ENCODE measurements around the gene LDLRAD4.

LDLRAD4 gene

GRCh38 chr18:13403786-13404549 lies 185.4 kb downstream of the LDLRAD4 start:
- no peak for DNase-seq (ENCODE audit: low read depth, low spot score)

DNA sequence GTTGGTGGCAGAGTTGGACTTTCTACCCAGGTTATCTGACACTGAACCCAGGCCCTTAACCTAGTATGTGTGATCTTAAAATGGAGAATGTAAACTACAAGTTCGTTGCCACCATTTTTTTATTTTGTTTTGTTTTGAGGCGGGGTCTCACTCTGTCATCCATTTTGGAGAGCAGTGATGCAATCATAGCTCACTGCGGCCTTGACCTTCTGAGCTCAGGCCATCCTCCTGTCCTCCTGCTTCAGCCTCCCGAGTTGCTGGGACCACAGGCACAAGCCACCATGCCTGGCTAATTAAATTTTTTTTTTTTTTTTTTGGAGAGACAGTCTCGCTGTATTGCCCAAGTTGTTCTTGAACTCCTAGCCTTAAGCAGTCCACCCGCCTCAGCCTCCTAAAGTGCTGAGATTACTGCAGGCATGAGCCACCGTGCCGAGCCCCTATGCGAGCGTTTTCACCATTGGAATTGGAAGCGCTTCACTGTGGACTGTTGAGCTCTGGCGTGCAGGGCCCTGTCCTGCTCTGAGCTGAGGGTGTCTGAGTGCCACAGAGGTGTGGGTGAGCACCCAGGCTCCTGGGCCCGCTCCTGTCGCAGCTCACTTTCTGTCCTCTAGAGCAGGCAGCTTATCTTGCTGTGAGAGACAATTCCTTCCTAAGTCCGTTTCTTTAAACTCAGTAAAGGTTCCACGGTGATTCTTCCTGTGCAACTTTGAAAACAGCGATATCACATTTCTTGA lies 186.9 kb downstream of the LDLRAD4 start:
- DNase-seq (ENCODE audit: low read depth, low spot score), result no peak

- no peak for DNase-seq (ENCODE audit: low read depth, low spot score)
Measured at GRCh38 chr18:13406049-13406615, 187.6 kb downstream of the LDLRAD4 start.

GRCh38 chr18:13406736-13407135 lies 188.2 kb downstream of the LDLRAD4 start:
- no peak for DNase-seq (ENCODE audit: low read depth, low spot score)

GRCh38 chr18:13407484-13407883 lies 188.9 kb downstream of the LDLRAD4 start:
- no peak for DNase-seq (ENCODE audit: low read depth, low spot score)

- no peak for DNase-seq (ENCODE audit: low read depth, low spot score)
Measured at GRCh38 chr18:13409026-13409425, 190.5 kb downstream of the LDLRAD4 start.

DNA sequence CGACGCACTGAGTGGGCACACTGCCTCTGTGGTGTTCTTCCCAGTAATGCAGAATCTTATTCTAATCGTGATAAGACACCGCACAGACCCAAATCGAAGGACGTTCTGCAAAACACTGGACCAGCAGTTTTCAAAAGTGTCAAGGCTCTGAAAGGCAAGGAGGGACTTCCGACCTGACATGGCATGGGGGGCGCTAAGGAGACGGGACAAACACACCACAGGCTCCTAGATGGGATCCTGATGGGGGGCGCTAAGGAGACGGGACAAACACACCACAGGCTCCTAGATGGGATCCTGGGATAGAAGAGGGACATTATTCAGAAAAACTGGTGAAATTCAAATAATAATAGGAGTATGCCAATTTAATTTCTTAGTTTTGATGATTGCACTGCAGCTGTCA lies 191.4 kb downstream of the LDLRAD4 start:
- no peak for DNase-seq (ENCODE audit: low read depth, low spot score)

DNA sequence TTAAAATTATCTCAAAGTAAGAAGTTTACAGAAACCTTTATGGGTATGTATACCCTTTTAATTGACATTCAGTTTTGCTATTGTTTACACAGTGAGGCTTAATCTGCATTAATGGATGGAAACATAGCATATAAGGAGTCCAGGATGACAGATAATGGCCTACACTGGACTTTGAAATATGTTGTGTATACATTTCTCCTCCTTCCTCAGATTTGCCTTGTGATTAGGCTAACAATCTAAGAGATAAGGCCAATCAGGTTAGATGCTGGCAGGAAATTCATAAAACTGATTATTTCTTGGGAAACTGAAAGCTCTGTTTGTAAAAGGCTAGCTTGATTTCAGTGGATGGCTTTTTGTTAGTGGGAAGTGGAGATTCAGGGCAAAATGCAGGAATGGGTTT lies 191.9 kb downstream of the LDLRAD4 start:
- no peak for DNase-seq (ENCODE audit: low read depth, low spot score)

- no peak for DNase-seq (ENCODE audit: low read depth, low spot score)
Measured at GRCh38 chr18:13412017-13412416, 193.5 kb downstream of the LDLRAD4 start.

GRCh38 chr18:13412901-13413300 lies 194.3 kb downstream of the LDLRAD4 start:
- DNase-seq (ENCODE audit: low read depth, low spot score), result no peak

DNA sequence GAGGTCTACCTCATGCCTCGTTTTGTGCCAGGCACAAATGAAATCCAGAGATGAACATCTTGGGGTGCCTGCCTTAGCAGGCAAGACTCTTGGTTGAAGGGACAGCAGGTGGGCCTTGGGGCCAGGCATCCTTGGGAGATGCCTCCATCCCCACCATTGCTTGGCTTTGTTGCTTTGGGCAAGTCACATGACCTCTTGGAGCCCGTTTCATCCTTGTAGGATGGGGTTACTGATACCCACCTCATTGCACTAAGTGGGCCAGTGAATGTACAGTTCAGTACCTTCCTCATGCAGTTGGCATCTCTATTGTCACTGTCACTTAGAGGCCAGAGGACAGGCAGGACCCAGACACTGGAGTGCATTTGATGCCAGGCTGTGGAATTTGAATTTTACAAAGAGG lies 195.5 kb downstream of the LDLRAD4 start:
- DNase-seq (ENCODE audit: low read depth, low spot score), result no peak

DNA sequence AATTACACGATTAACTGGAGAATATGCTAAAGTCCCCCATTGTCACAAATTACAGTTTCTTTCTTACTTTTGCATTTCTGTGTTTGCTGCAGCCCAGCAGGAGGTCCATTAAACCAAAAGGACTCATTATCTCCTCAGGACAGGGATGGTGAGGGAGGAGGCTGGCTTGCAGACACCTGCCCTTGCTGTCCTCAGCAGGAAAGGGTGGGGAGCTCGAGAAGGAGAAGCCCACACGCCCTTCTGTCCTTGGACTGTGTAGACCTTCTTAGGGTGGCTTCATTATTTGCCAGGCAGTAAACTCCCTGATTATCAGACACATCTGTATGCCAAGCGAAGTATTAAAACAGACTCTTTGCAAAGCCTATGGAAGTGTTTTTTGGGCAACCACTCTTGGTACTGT lies 196.0 kb downstream of the LDLRAD4 start:
- DNase-seq (ENCODE audit: low read depth, low spot score), result no peak

GRCh38 chr18:13415736-13416135 lies 197.2 kb downstream of the LDLRAD4 start:
- DNase-seq (ENCODE audit: low read depth, low spot score), result no peak

- no peak for DNase-seq (ENCODE audit: low read depth, low spot score)
Measured at GRCh38 chr18:13416208-13416607, 197.6 kb downstream of the LDLRAD4 start.

GRCh38 chr18:13416848-13417247 lies 198.3 kb downstream of the LDLRAD4 start:
- no peak for DNase-seq (ENCODE audit: low read depth, low spot score)

- no peak for DNase-seq (ENCODE audit: low read depth, low spot score)
Measured at GRCh38 chr18:13418013-13418710, 199.6 kb downstream of the LDLRAD4 start.

DNA sequence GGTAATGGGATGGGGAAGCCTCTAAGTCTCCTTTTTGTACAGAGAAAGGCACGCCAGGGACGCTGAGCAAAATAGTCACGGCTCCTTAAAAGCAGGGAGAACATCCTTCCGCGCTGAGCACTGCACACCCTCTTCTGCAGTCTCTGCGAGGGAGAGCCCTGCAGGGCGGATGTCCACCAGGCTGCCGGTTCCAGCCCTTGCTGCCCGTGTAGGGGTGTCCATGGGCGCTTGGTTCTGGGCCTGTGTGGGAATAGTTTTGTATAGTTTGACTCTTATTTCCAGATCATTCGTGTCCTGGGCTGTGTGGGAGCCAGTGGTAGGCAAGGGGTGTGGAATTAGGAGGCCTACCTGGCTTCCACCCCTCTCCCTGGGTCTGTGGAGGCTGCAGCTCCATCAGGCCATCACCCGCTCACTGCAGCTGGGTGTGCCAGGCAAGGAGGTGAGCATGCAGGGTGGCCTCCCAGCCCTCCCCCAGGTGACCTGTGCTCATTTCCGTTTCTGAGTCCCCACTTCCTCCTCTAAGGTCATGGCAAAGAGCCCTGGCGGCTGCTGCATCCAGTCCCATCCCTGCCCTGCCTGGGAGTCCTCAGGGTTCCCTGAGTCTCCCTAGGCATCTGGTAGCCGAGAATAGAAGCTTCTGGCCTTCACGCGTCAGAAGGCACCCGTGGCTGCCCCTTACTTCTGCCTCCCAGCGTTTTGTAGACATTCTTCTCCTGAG lies 202.6 kb downstream of the LDLRAD4 start:
- DNase-seq (ENCODE audit: low read depth, low spot score), result no peak

DNA sequence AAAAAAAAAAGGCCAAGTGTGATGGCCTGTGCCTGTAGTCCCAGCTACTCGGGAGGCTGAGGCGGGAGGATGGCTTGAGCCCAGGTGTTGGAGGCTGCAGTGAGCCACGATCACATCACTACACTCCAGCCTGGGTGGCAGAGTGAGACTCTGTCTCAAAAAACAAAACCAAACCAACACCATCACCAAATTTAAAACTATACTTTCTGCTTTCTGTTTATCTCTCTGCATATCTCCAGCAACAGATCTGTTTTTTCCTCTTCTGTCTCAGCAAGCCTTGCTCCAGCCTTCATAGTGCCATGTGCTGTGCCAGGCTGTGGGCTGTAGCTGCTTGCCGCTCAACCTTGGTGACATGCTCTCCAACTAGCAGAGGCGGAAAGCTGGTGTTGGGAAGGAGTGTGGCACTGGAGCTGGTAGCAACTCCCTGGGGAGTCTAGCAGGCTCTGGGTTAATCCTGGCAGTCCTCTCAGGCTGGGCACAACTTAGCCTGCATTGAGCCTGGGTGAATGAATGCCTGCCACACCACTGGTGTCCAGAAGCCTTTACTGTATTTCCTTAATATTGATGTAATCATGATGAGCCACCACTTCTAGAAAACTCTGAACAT lies 204.1 kb downstream of the LDLRAD4 start:
- DNase-seq (ENCODE audit: low read depth, low spot score), result no peak

GRCh38 chr18:13423352-13423751 lies 204.8 kb downstream of the LDLRAD4 start:
- no peak for DNase-seq (ENCODE audit: low read depth, low spot score)

DNA sequence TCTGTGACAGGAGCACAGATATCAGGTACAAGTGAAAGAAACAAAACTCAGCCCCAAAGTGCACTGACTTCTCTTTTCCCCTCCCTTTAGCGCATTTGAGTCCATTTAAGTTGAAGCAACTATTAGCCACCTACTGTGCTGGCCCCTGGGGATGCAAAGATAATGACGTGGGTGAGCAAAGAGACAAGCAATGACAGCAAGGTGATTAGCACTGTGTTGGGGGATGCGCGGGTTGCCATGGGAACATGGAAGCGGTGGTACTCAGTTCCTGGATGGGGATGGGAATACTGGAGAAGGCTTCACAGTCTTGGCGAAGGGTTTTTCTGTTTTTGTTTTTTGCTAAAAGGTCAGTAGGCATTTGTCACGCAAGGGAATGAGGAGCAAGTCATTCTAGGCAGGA lies 205.8 kb downstream of the LDLRAD4 start:
- DNase-seq (ENCODE audit: low read depth, low spot score), result no peak

All from smooth muscle cell of the brain vasculature (primary cell).